Liver (tissue), 3 donors: ENCODE data around the gene NAP1L1.

Experiments used
- ATF3 ChIP-seq: IDR thresholded peaks from 2 replicates; pipeline ENCODE4 v1.6.1; 2016; ENCODE audit warnings: antibody characterized with exemption
- CTCF ChIP-seq: fragments of 150-350 bp; IDR thresholded peaks from 2 replicates; pipeline ENCODE4 v1.5.1; 2017; ENCODE audit warnings: improper control_type of control experiment, low read depth, low read length; ENCODE audit not compliant: missing input control
- FOXA1 ChIP-seq: IDR thresholded peaks from 2 replicates; pipeline ENCODE4 v1.6.1; 2016; ENCODE audit warnings: antibody characterized with exemption
- GABPA ChIP-seq, 2 donors: IDR thresholded peaks in 1 of 2; conservative IDR thresholded peaks in 1 of 2; 2 replicates each; pipeline ENCODE4 v1.6.1; 2016; ENCODE audit warnings: antibody characterized with exemption in 2 of 2, mild to moderate bottlenecking in 1 of 2, moderate library complexity in 1 of 2
- HNF4A ChIP-seq, 2 donors: conservative IDR thresholded peaks; 2 replicates each; pipeline ENCODE4 v1.6.1; 2016; ENCODE audit warnings: antibody characterized with exemption in 2 of 2, mild to moderate bottlenecking in 2 of 2
- JUND ChIP-seq, 2 donors: IDR thresholded peaks; 2 replicates each; pipeline ENCODE4 v1.6.1; 2016; ENCODE audit warnings: antibody characterized with exemption in 2 of 2
- MAX ChIP-seq: IDR thresholded peaks from 2 replicates; pipeline ENCODE4 v1.6.1; 2016; ENCODE audit warnings: antibody characterized with exemption
- RAD21 ChIP-seq, 2 donors: IDR thresholded peaks; 2 replicates each; pipeline ENCODE4 v1.6.1; 2016; ENCODE audit warnings: antibody characterized with exemption in 2 of 2, mild to moderate bottlenecking in 2 of 2
- REST ChIP-seq: IDR thresholded peaks from 2 replicates; pipeline ENCODE4 v1.6.1; 2016; ENCODE audit warnings: antibody characterized with exemption, mild to moderate bottlenecking
- RXRA ChIP-seq, 2 donors: IDR thresholded peaks; 2 replicates each; pipeline ENCODE4 v1.6.1; 2017 to 2018; ENCODE audit warnings: antibody characterized with exemption in 2 of 2, mild to moderate bottlenecking in 1 of 2
- SP1 ChIP-seq: IDR thresholded peaks from 2 replicates; pipeline ENCODE4 v1.6.1; 2018; ENCODE audit warnings: antibody characterized with exemption, mild to moderate bottlenecking
- TAF1 ChIP-seq: conservative IDR thresholded peaks from 2 replicates; pipeline ENCODE4 v1.6.1; 2016; ENCODE audit warnings: antibody characterized with exemption, mild to moderate bottlenecking
- YY1 ChIP-seq: IDR thresholded peaks from 2 replicates; pipeline ENCODE4 v1.6.1; 2016; ENCODE audit warnings: antibody characterized with exemption, mild to moderate bottlenecking
- ZBTB33 ChIP-seq: IDR thresholded peaks from 2 replicates; pipeline ENCODE4 v1.6.1; 2016; ENCODE audit warnings: antibody characterized with exemption
- donor health status: healthy.
- donor health status: healthy.

- TF ChIP-seq CTCF, result no peak
- no peak for TF ChIP-seq REST
- TF ChIP-seq GABPA (IDR thresholded peaks at IDR 0.05 in 1 of 2, conservative IDR thresholded peaks at IDR 0.05 in 1 of 2), result no peak
- TF ChIP-seq MAX, result no peak
- no peak for TF ChIP-seq ZBTB33
- no peak for TF ChIP-seq YY1
- TF ChIP-seq RXRA (IDR thresholded peaks at IDR 0.05), result no peak
- no peak for TF ChIP-seq RAD21 (IDR thresholded peaks at IDR 0.05)
- TF ChIP-seq JUND (IDR thresholded peaks at IDR 0.05), result no peak
- no peak for TF ChIP-seq ATF3
- TF ChIP-seq FOXA1, result no peak
- no peak for TF ChIP-seq TAF1
- TF ChIP-seq HNF4A (conservative IDR thresholded peaks at IDR 0.05), result no peak
- no peak for TF ChIP-seq SP1
Measured at GRCh38 chr12:75995691-75996090, 88.8 kb downstream of the NAP1L1 start.
